ENCODE measurements around the gene VMO1. TPM values are rescaled to one million over a fixed set of nuclear protein-coding genes. Genes with fewer than 3 reads are reported as not detected.

Gene VMO1
- total RNA-seq, 4 donors from 2014 or later = 4.6 to 54.9 (median 5.7) TPM; not detected in 1

GRCh38 chr17:4807605-4808377 lies 21.6 kb upstream of the VMO1 start:
- TF ChIP-seq, protein P1, sequence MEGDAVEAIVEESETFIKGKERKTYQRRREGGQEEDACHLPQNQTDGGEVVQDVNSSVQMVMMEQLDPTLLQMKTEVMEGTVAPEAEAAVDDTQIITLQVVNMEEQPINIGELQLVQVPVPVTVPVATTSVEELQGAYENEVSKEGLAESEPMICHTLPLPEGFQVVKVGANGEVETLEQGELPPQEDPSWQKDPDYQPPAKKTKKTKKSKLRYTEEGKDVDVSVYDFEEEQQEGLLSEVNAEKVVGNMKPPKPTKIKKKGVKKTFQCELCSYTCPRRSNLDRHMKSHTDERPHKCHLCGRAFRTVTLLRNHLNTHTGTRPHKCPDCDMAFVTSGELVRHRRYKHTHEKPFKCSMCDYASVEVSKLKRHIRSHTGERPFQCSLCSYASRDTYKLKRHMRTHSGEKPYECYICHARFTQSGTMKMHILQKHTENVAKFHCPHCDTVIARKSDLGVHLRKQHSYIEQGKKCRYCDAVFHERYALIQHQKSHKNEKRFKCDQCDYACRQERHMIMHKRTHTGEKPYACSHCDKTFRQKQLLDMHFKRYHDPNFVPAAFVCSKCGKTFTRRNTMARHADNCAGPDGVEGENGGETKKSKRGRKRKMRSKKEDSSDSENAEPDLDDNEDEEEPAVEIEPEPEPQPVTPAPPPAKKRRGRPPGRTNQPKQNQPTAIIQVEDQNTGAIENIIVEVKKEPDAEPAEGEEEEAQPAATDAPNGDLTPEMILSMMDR (IDR thresholded peaks at IDR 0.05; ENCODE audit: low read depth) = no peak

DNA sequence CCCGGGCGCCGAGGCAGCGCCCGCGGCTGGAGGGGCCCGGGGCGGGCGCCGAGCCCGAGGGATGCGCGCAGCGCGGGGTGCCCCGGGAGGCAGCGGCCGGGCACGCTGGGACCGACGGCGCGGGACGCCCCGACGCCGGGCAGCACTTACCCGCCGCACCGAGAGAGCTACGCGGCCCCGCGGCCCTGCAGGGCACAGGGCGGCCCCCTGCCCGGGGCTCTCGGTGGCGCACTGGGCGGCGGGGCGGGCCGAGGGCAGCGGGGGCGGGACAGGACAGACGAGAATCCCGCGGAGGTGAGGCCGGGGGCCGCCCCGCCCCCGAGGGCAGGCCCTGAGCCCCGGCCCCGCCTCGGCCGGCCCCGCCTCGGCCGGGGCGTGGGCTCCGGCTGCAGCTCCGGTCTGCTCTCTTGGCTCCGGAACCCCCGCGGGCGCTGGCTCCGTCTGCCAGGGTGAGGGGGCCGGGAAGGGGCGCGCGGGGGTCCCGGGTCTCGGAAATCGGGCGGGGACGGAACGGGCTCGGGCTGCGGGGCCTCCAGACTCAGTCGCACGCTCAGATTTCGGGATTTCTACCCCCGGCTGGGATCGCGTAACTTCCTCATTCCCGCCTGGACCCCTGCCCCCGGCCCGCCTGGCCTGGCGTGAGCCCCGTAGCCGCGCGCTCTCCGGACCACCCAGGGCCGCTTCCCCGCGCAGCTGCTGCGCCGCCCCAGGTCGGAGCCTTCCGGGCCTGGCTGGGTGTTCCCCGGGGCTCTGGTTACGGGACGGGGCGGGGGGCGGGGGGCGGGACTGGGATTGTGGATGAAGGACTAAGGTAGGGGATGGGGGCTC lies 20.8 kb upstream of the VMO1 start, which contains the start of gene PLD2:
TSS of gene PLD2 (plus strand) at position 376 of the 828 bp plus-strand sequence. CDS start 621 bp downstream, outside the sequence.
- TF ChIP-seq, protein P1 (IDR thresholded peaks at IDR 0.05; ENCODE audit: low read depth) = no peak

DNA sequence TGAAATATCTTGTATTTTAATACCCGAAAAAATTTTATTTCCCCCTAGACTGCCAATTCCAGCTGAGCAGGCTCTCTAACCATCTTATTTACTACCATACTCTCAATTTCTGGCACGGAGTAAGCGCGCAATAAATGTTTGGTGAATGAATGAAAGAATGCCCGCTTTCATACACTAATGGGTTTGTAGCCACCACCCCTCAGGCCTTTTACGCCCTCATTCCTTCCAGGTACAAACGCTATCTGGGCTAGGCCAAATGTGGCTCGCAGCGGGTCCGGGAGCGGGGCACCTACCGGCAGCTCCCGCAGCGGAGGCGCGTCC lies 20.3 kb upstream of the VMO1 start:
- TF ChIP-seq, protein P1 (IDR thresholded peaks at IDR 0.05; ENCODE audit: low read depth) = no peak

DNA sequence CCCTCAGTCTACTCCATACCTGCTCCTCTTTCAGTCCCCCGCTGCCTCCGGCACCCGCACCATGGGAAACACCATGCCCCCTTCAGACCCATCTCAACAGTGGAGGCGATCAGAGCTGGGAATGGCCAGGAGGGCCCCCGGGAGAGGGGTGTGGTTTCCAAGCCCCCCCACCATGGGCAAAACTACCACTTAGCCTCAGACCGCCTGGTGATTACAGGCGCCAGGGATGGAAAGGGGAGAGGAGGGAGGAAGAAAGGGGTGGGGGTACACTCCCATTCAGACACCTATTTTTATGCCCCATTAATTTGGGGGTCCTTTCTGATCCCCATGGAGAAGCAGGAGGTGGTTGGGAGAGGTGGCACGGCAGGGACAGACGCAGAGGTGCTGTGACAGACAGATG lies 16.1 kb upstream of the VMO1 start, which contains the start of gene C17orf114:
TSS of gene C17orf114 (minus strand) at position 101 of the 400 bp plus-strand sequence.
- TF ChIP-seq, protein P1 (IDR thresholded peaks at IDR 0.05; ENCODE audit: low read depth) = no peak

GRCh38 chr17:4800462-4801196 lies 14.5 kb upstream of the VMO1 start:
- TF ChIP-seq, protein P1 (IDR thresholded peaks at IDR 0.05; ENCODE audit: low read depth) = no peak

GRCh38 chr17:4796552-4796920 lies 10.4 kb upstream of the VMO1 start:
- TF ChIP-seq, protein P1 (IDR thresholded peaks at IDR 0.05; ENCODE audit: low read depth) = no peak

All from subcutaneous adipose tissue (tissue), 4 donors.